HG03342 (cell line): ENCODE measurements around the gene ASIC4.

ENCODE experiments used
- ATAC-seq: cut with Tn5 transposase; IDR thresholded peaks from one replicate; pipeline ENCODE4 v1.9.1; 2021; ENCODE audit warnings: mild to moderate bottlenecking, moderate library complexity; ENCODE audit not compliant: unreplicated experiment

ASIC4 gene

GRCh38 chr2:219565130-219566080, 51.1 kb downstream of the ASIC4 start:
- no peak for ATAC-seq

- no peak for ATAC-seq
Measured at GRCh38 chr2:219566640-219567039, 52.4 kb downstream of the ASIC4 start.

- no peak for ATAC-seq
Measured at GRCh38 chr2:219567131-219567530, 52.8 kb downstream of the ASIC4 start.

- ATAC-seq = no peak
Measured at GRCh38 chr2:219567791-219568361, 53.6 kb downstream of the ASIC4 start.

GRCh38 chr2:219569041-219569440, 54.8 kb downstream of the ASIC4 start:
- ATAC-seq = no peak

- ATAC-seq = no peak
Measured at GRCh38 chr2:219569635-219570034, 55.4 kb downstream of the ASIC4 start.

- ATAC-seq = no peak
Measured at GRCh38 chr2:219570194-219570923, 56.1 kb downstream of the ASIC4 start.

GRCh38 chr2:219570924-219571310, 56.6 kb downstream of the ASIC4 start:
- ATAC-seq = no peak

GRCh38 chr2:219571311-219572236, 57.3 kb downstream of the ASIC4 start, which contains the start of gene OBSL1:
TSS of gene OBSL1 (minus strand) at chr2:219571539. CDS start at chr2:219571232, 307 bp downstream.
- no peak for ATAC-seq

GRCh38 chr2:219572237-219573001, 58.1 kb downstream of the ASIC4 start, which contains the start of gene INHA:
TSS of gene INHA (plus strand) at chr2:219572310. CDS start at chr2:219572375, 65 bp downstream.
- no peak for ATAC-seq

- ATAC-seq = no peak
Measured at GRCh38 chr2:219573166-219573565, 58.9 kb downstream of the ASIC4 start.

GRCh38 chr2:219574484-219575311, 60.4 kb downstream of the ASIC4 start:
- no peak for ATAC-seq

- ATAC-seq = no peak
Measured at GRCh38 chr2:219575566-219576504, 61.6 kb downstream of the ASIC4 start.

GRCh38 chr2:219576505-219577388, 62.5 kb downstream of the ASIC4 start:
- no peak for ATAC-seq

- ATAC-seq = no peak
Measured at GRCh38 chr2:219578811-219579613, 64.7 kb downstream of the ASIC4 start.

GRCh38 chr2:219581346-219581745, 67.1 kb downstream of the ASIC4 start:
- ATAC-seq = no peak
